Mesenchymal stem cell (in vitro differentiated cells and primary cell): ENCODE data around the gene IMP4.
A peak's percentile ranks its signal among the peaks of the same experiment; 100 is the strongest.

Experiments
- DNase-seq: peaks from one replicate; pipeline ENCODE4 v3.0.0-alpha.2; 2013
- H2AFZ ChIP-seq: one replicate; pipeline ENCODE4 v1.6.1; 2013; ENCODE audit warnings: low read depth, mild to moderate bottlenecking, control low read depth, inconsistent platforms, low read length, moderate library complexity
- H2AK5ac ChIP-seq: 2 replicates; pipeline ENCODE4 v1.6.1; 2013; ENCODE audit warnings: low read length, moderate library complexity, mild to moderate bottlenecking, inconsistent platforms; ENCODE audit not compliant: severe bottlenecking
- H2BK120ac ChIP-seq: one replicate; pipeline ENCODE4 v1.6.1; 2013; ENCODE audit warnings: low read depth, mild to moderate bottlenecking, inconsistent platforms, low read length, moderate library complexity
- H2BK12ac ChIP-seq, 2 experiments: one replicate each; pipeline ENCODE4 v1.6.1; 2013; ENCODE audit warnings: inconsistent platforms in 2 of 2, low read length in 2 of 2, mild to moderate bottlenecking in 2 of 2, moderate library complexity in 2 of 2, control low read depth in 1 of 2
- H2BK15ac ChIP-seq: one replicate; pipeline ENCODE4 v1.6.1; 2013; ENCODE audit warnings: mild to moderate bottlenecking, low read depth, inconsistent platforms; ENCODE audit not compliant: poor library complexity, severe bottlenecking
- H2BK5ac ChIP-seq: 2 replicates; pipeline ENCODE4 v1.6.1; 2013; ENCODE audit warnings: low read depth, mild to moderate bottlenecking, low read length, control low read depth, inconsistent platforms; ENCODE audit not compliant: poor library complexity, severe bottlenecking
- H3K14ac ChIP-seq, 2 experiments: one replicate each; pipeline ENCODE4 v1.6.1; 2013; ENCODE audit warnings: inconsistent platforms in 2 of 2, low read length in 2 of 2, control low read depth in 1 of 2, mild to moderate bottlenecking in 1 of 2, moderate library complexity in 1 of 2
- H3K18ac ChIP-seq, 2 experiments: one replicate each; pipeline ENCODE4 v1.6.1; 2013; ENCODE audit warnings: inconsistent platforms in 2 of 2, low read length in 2 of 2, control low read depth in 1 of 2, low read depth in 1 of 2, mild to moderate bottlenecking in 1 of 2
- H3K23ac ChIP-seq, 2 experiments: one replicate each; pipeline ENCODE4 v1.6.1; 2013; ENCODE audit warnings: inconsistent platforms in 2 of 2, low read length in 2 of 2, mild to moderate bottlenecking in 2 of 2, moderate library complexity in 2 of 2, control low read depth in 1 of 2
- H3K27ac ChIP-seq: 2 replicates; pipeline ENCODE4 v1.5.1; 2013; ENCODE audit warnings: mild to moderate bottlenecking, moderate library complexity, low read length, control low read depth, inconsistent platforms; ENCODE audit not compliant: poor library complexity, severe bottlenecking
- H3K27me3 ChIP-seq, 2 experiments: 2 replicates each; pipeline versions ENCODE4 v1.6.1 to v1.7.0; 2013; ENCODE audit warnings: low read length in 2 of 2, mild to moderate bottlenecking in 2 of 2, moderate library complexity in 2 of 2, control low read depth in 1 of 2, inconsistent platforms in 1 of 2; ENCODE audit not compliant: control insufficient read depth in 1 of 2, insufficient read depth in 1 of 2
- H3K36me3 ChIP-seq, 2 experiments: 2 replicates each; pipeline versions ENCODE4 v1.6.1 to v1.7.0; 2013; ENCODE audit warnings: low read length in 2 of 2, control low read depth in 1 of 2, inconsistent platforms in 1 of 2, low read depth in 1 of 2, mild to moderate bottlenecking in 1 of 2; ENCODE audit not compliant: insufficient read depth in 2 of 2, control insufficient read depth in 1 of 2
- H3K4ac ChIP-seq, 2 experiments: one replicate each; pipeline ENCODE4 v1.6.1; 2013; ENCODE audit warnings: inconsistent platforms in 2 of 2, low read length in 2 of 2, mild to moderate bottlenecking in 2 of 2, moderate library complexity in 2 of 2, control low read depth in 1 of 2, low read depth in 1 of 2
- H3K4me1 ChIP-seq: 2 replicates; pipeline ENCODE4 v1.6.1; 2013; ENCODE audit warnings: low read depth, low read length, control low read depth; ENCODE audit not compliant: control insufficient read depth, insufficient read depth
- H3K4me2 ChIP-seq: 2 replicates; pipeline ENCODE4 v1.6.1; 2013; ENCODE audit warnings: low read length, mild to moderate bottlenecking, inconsistent platforms; ENCODE audit not compliant: poor library complexity, severe bottlenecking
- H3K4me3 ChIP-seq, 2 experiments: 2 replicates each; pipeline versions ENCODE4 v1.5.1 to v1.7.0; 2013; ENCODE audit warnings: low read length in 2 of 2, mild to moderate bottlenecking in 2 of 2, control low read depth in 1 of 2, low read depth in 1 of 2; ENCODE audit not compliant: insufficient read depth in 1 of 2
- H3K79me1 ChIP-seq: replicated peaks from 2 replicates; pipeline ENCODE4 v1.6.1; 2013; ENCODE audit warnings: mild to moderate bottlenecking, control low read depth, low read length, inconsistent platforms; ENCODE audit not compliant: poor library complexity, severe bottlenecking
- H3K9ac ChIP-seq: 2 replicates; pipeline ENCODE4 v1.7.0; 2013; ENCODE audit warnings: mild to moderate bottlenecking, low read length, moderate library complexity
- H3K9me3 ChIP-seq: 2 replicates; pipeline ENCODE4 v1.7.0; 2013; ENCODE audit warnings: mild to moderate bottlenecking, low read length; ENCODE audit not compliant: control insufficient read depth
- H4K8ac ChIP-seq: one replicate; pipeline ENCODE4 v1.6.1; 2013; ENCODE audit warnings: inconsistent platforms, mild to moderate bottlenecking, low read length, moderate library complexity
- H4K91ac ChIP-seq: one replicate; pipeline ENCODE4 v1.6.1; 2013; ENCODE audit warnings: mild to moderate bottlenecking, low read length, inconsistent platforms
- WGBS: methylation state at CpG from one replicate; pipeline ENCODE4 v1.1.7; 2013; ENCODE audit warnings: mixed read lengths; 5-methylcytosine and 5-hydroxymethylcytosine counted together

The IMP4 gene

DNA sequence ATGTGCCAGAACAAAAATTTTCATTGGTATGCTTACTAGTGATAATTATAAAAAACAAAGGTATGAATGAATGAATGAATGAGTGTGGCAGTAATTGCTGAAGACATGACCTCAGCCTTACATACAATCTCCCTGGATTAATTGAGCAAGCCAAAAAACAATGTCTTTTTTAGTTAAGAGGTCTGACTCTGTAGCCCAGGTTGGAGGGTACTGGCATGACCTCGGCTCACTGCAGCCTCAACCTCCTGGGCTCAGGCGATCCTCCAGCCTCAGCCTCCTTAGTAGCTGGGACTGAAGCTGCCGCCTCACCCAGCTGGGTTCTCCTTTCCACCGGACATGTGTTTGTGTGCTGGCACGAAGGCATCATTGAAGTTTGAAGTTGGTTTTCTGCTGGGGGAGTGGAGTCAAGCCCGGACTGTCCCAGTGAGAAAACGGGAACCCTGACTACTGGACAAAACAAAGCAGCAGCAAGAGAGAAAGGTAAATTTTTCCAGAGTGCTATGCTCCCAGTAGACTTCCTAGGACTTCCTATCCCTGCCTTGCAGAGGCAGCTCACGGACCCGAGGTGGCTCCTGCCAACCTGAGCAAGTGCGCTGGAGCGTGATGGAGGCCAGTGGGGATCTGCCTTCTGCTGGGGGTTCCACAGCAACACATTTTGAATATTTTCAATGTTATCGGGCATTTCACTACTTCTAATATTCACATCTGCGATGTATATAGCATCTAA, 6.4 kb upstream of the IMP4 start:
- peak overlapping the region; percentile 49 for H3K4me2 ChIP-seq
- H3K9me3 ChIP-seq: no peaks in the 10 kb centered on the region
- no peak overlapping the region for H3K27ac ChIP-seq
- 91% methylated on average over 11 of the region's 13 CpGs for WGBS
- H3K14ac ChIP-seq: no peak overlapping the region
- H3K79me1 ChIP-seq: peaks cover 14% of the 10 kb centered on the region
- no peak overlapping the region for H2BK15ac ChIP-seq
- H2BK120ac ChIP-seq: no peak overlapping the region
- H2AK5ac ChIP-seq: no peak overlapping the region
- no peak for DNase-seq
- peaks cover 14% of the 10 kb centered on the region for H3K4me1 ChIP-seq
- H4K8ac ChIP-seq: no peak overlapping the region
- no peak overlapping the region for H2BK5ac ChIP-seq
- H4K91ac ChIP-seq: no peak overlapping the region
- peaks cover 13 to 24% of the 10 kb centered on the region in 2 experiments for H3K36me3 ChIP-seq
- H3K18ac ChIP-seq: no peak overlapping the region
- H2AFZ ChIP-seq: no peak overlapping the region
- H3K23ac ChIP-seq: no peak overlapping the region
- H3K9ac ChIP-seq: no peak overlapping the region
- no peak overlapping the region for H3K4ac ChIP-seq
- H2BK12ac ChIP-seq: peak overlapping the region in 1 of 2 experiments; percentile 31
- H3K27me3 ChIP-seq: peaks cover 4 to 10% of the 10 kb centered on the region in 2 experiments
- no peak overlapping the region for H3K4me3 ChIP-seq

- Histone ChIP-seq H3K36me3 (peaks cover 13 to 24% of the 10 kb centered on the region in 2 experiments), H3K23ac (peak overlapping the region in 1 of 2 experiments; percentile 23), H3K9me3 (no peaks in the 10 kb centered on the region), H2BK120ac (no peak overlapping the region), H3K4ac (peak overlapping the region in 1 of 2 experiments; percentile 71), H2BK12ac (peak overlapping the region in 1 of 2 experiments; percentile 82), H3K9ac (no peak overlapping the region), H2BK15ac (no peak overlapping the region), H3K79me1 (peaks cover 16% of the 10 kb centered on the region), H3K18ac (peak overlapping the region in 1 of 2 experiments; percentile 46), H3K4me2 (peak overlapping the region; percentile 66), H3K27me3 (peaks cover 0 to 7% of the 10 kb centered on the region in 2 experiments), H2AK5ac (no peak overlapping the region), H3K27ac (peak overlapping the region; percentile 70), H4K91ac (no peak overlapping the region), H2AFZ (peak overlapping the region; percentile 90), H2BK5ac (no peak overlapping the region), H3K4me3 (peak overlapping the region; percentile 38 to 57), H3K14ac (no peak overlapping the region), H4K8ac (no peak overlapping the region), H3K4me1 (peaks cover 15% of the 10 kb centered on the region)
- DNase-seq: peak; percentile 88
- 9% methylated on average over 25 of the region's 29 CpGs for WGBS
These were observed 5.6 kb upstream of the IMP4 start for GRCh38 chr2:130336877-130337734.

- no peak overlapping the region for H2BK5ac ChIP-seq
- peak overlapping the region; percentile 66 for H3K4me2 ChIP-seq
- H3K23ac ChIP-seq: no peak overlapping the region
- no peaks in the 10 kb centered on the region for H3K9me3 ChIP-seq
- H2AFZ ChIP-seq: no peak overlapping the region
- peak overlapping the region; percentile 50 for H3K27ac ChIP-seq
- H2AK5ac ChIP-seq: peak overlapping the region; percentile 17
- no peak overlapping the region for H4K91ac ChIP-seq
- no peak overlapping the region for H3K14ac ChIP-seq
- H4K8ac ChIP-seq: no peak overlapping the region
- peaks cover 16% of the 10 kb centered on the region for H3K79me1 ChIP-seq
- peak overlapping the region in 1 of 2 experiments; percentile 71 for H3K4ac ChIP-seq
- H3K27me3 ChIP-seq: peaks cover 0 to 7% of the 10 kb centered on the region in 2 experiments
- peak overlapping the region; percentile 48 for H3K9ac ChIP-seq
- peaks cover 13 to 24% of the 10 kb centered on the region in 2 experiments for H3K36me3 ChIP-seq
- peak overlapping the region in 1 of 2 experiments; percentile 38 for H3K4me3 ChIP-seq
- 43% methylated on average over 4 of the region's 8 CpGs for WGBS
- H3K4me1 ChIP-seq: peaks cover 12% of the 10 kb centered on the region
- H2BK15ac ChIP-seq: no peak overlapping the region
- H2BK120ac ChIP-seq: no peak overlapping the region
- DNase-seq: peak; percentile 84
- H2BK12ac ChIP-seq: no peak overlapping the region
- no peak overlapping the region for H3K18ac ChIP-seq
These were observed 4.9 kb upstream of the IMP4 start for GRCh38 chr2:130337735-130338325.
